Suppressor macrophage treated with lipopolysaccharide for 4 hours (primary cell): Measurements from ENCODE around the gene PRAMEF20.
"Not testable (repeated sequence)": the region's sequence is repeated elsewhere in the genome, so short reads cannot be mapped to it uniquely, and the experiment has no call there.

ENCODE experiments used
- DNase-seq: peaks from one replicate; pipeline ENCODE4 v3.0.0-alpha.2; 2020

Gene PRAMEF20

DNA sequence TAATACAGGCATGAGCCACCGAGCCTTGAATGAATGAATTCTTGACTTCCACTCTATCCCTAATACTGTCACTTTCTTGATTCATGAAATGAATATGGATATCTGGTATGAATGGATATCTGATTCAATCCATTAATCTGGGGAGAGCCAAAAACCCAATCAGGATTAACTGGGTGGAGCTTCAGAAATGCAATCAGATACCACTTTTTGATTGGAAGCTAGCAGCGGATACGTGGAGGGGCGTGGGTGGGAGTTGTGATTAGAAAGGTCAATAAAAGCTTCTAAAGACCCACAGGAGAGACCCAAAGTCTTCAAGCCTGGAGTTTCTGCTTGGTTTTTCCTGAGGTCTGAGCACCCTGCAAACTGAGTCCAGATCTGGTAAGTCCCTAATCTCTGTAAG lies at the start of gene PRAMEF20:
TSS of gene PRAMEF20 (plus strand) at position 301 of the 400 bp plus-strand sequence. CDS start 5,905 bp downstream, outside the sequence.
- not testable (repeated sequence) for DNase-seq

DNA sequence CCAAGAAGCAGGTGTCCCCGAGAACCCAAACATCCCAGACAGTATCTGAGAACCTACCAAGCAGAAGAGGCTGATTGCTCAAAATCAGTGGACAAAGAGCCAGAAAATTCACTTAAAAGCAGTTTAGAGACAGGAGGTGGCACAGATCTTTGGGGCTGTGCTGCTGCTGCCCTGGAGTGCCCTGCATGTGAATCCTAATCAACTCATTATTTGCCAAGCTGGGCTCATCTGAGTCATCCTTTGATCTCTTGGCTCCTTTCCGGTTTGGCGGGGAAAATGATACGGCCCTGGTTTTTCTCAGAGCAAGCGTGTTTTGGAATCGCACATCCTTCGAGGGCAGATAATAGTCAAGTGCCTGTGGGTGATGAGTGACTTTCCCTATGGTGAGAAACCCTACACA lies 47.9 kb upstream of the PRAMEF20 start:
- DNase-seq: not testable (repeated sequence)

DNA sequence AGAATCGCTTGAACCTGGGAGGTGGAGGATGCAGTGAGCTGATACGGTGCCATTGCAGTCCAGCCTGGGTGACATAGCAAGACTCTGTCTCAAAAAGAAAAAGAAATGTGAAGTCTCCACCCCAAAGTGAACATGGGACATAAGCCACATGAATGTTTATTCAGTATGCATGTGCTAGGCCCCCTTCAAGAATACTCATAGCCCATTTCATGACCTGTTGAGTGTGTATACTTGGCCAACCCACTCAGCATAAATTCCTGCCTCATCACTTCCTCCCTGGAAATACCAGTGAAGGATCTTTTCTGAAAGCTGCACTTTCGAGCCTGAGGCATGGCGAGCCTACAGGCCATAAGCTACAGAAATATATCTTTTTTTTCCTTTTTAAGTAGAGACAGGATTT lies 45.3 kb upstream of the PRAMEF20 start:
- not testable (repeated sequence) for DNase-seq

DNA sequence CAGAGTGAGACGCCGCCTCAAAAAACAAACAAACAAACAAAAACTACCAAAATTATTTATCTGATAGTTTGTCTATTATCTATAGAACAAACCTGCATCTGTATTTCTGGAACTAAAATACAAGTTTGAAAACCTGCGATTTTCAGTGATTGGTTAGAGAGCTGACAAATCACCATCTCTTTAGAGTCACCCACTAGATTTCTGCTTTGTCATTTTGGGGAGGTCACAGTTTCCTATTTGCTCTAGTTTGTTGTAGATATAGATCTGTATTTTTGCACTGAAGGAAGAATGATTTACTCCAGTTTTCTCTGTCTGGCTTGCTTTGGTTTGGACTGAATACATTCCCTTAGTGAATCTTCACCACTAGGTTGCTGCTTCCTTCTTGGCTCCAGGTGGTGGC lies 43.7 kb upstream of the PRAMEF20 start:
- DNase-seq: not testable (repeated sequence)

DNA sequence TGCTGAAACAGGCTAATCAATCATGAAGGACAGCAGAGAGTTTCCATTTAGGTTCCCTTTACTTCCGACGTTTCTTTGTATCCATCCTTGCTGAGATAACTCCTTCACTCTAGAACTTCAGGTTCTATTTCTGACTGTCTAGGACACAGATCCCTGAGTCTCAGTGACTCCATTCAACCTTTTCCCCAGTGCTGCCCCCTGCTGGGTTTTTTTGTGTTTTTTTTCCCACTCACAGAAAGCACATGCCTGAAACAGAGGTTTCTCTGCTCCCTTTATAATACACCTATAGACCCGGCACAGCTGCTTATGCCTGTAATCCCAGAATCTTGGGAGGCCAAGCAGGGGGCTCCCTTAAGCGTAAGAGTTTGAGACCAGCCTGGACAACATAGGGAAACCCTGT lies 41.7 kb upstream of the PRAMEF20 start:
- peak; percentile 31 for DNase-seq

DNA sequence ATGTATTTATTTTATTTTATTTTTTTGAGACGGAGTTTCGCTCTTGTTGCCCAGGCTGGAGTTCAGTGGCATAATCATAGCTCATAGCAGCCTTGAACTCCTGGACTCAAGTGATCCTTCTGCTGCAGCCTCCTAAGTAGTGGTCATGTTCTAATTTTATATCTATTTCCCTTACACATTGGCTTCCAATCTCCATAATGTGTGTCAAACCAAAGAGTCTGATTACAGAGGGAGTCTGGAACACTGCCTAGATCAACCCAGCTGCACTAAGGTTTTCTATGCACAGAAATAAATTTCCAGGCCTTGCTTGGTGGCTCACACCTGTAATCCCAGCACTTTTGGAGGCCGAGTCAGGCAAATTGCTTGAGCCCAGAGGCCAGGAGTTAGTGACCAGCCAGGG lies 31.3 kb upstream of the PRAMEF20 start:
- not testable (repeated sequence) for DNase-seq

DNA sequence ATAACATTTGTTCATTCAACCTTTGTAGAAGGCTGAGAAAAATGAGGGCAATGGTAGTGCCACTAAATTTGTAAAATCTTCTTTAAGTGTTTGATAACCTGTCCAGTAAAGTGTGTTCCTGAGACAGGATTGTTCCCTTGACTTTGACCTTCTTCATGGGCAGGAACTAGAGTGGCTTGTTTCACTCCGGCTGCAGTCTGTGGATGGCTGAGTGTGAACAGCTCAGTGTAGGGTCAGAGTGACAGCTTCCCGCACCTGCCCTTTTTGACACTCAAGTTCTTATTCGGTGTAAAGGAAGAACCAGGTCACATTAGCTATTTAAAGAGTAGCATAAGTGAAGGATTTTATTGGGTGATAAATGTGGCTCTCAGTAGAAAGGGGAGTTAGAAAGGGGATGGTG lies 29.9 kb upstream of the PRAMEF20 start:
- not testable (repeated sequence) for DNase-seq

DNA sequence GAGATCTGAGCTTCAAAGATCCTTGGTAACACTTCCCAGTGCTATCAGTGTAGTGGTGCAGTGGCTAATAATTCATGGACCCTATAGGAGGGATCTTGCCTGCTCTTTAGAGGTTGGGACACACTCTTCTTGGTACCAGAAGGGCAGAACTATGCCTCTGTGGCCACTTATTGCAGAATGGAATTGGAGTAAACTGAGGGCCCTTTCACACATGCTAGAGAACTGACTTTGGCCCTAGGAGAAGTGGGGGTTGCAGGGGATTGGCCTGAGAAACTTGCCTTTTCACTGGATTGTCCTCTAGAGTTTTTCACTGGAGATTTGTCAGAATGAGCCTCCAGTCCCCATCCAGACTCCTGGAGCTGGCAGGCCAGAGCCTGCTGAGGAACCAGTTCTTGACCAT lies 20.9 kb upstream of the PRAMEF20 start, which contains the start of gene PRAMEF17:
TSS of gene PRAMEF17 (plus strand) at position 301 of the 400 bp plus-strand sequence. CDS start at position 327, 26 bp downstream.
- DNase-seq: not testable (repeated sequence)

DNA sequence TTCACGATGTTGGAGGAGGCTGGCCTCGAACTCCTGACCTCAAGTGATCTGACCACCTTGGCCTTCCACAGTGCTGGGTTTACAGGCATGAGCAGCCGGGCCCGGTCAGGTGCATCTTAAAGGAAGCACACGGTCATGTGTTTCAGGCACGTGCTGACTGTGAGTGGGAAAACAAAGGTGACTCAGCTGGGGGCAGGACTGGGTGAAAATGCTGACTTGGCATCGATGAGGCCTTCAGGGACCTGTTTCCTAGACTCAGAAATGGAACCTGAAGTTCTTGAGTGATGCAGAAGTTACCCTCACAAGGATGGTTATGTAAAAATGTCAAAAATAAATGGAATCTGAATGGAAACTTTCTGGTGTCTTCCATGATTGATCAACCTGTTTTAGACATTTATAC lies 17.2 kb upstream of the PRAMEF20 start:
- not testable (repeated sequence) for DNase-seq

DNA sequence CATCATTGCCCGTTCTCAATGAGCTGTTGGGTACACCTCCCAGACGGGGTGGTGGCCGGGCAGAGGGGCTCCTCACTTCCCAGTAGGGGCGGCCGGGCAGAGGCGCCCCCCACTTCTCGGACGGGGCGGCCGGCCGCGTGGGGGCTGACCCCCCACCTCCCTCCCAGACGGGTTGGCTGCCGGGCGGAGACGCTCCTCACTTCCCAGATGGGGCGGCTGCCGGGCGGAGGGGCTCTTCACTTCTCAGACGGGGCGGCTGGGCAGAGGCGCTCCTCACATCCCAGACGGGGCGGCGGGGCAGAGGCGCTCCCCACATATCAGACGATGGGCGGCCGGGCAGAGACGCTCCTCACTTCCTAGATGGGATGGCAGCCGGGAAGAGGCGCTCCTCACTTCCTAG lies 15.5 kb upstream of the PRAMEF20 start:
- not testable (repeated sequence) for DNase-seq

DNA sequence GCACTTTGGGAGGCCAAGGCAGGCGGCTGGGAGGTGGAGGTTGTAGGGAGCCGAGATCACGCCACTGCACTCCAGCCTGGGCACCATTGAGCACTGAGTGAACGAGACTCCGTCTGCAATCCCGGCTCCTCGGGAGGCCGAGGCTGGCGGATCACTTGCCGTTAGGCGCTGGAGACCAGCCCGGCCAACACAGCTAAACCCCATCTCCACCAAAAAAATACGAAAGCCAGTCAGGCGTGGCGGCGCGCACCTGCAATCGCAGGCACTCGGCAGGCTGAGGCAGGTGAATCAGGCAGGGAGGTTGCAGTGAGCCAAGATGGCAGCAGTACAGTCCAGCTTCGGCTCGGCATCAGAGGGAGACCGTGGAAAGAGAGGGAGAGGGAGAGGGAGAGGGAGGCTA lies 14.9 kb upstream of the PRAMEF20 start:
- not testable (repeated sequence) for DNase-seq

DNA sequence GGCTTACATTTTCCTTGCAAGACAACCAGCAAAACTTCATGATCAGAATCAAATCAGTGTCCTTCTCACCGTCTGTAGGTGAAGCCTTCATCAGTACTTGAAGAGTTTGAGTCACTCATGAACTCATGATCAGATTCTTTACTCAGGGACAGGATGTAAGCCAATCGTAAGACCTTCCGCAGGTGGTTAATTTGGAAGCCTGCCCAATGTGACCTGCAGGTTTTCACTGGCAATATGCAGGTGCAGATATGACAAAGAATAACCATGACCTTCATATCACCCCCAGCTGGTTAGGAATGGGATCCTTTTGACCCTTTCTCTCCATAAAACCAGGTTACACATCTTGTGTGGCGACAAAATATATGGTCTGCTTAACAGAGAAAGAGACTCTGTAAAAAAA lies 2.4 kb upstream of the PRAMEF20 start:
- DNase-seq: no peak

DNA sequence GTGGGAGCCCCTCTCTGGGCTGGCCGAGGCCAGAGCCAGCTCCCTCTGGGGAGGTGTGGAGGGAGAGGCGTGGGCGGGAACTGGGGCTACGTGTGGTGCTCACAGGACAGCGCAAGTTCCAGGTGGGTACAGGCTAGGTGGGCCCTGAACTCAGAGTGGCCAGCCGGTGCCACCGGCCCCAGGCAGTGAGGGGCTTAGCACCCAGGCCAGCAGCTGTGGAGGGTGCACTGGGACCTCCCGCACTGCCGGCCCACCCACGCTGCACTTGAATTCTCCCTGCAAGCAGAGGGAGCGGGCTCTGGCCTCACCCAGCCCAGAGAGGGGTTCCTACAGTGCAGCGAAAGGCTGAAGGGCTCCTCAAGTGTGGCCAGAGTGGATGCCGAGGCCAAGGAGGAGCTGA lies 20.2 kb downstream of the PRAMEF20 start:
- DNase-seq: no peak

DNA sequence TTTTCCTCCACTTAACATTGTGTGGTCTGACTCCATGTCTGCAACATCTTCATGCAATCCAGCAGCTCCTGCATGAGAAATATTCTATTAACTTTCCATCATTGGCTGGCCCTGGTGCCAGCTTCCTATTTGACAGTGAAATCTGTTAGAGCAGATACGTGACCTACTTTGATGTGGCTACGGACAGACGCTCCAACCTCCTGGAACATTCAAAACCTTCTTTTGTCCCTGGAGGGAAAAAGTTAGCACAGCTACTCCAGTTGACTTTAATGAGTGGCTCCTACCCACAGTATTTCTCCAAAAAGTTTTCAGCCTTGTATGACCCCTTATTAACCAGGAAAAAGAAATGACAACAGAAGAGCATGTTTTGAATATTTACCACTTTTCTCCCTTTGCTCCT lies 22.0 kb downstream of the PRAMEF20 start:
- no peak for DNase-seq

DNA sequence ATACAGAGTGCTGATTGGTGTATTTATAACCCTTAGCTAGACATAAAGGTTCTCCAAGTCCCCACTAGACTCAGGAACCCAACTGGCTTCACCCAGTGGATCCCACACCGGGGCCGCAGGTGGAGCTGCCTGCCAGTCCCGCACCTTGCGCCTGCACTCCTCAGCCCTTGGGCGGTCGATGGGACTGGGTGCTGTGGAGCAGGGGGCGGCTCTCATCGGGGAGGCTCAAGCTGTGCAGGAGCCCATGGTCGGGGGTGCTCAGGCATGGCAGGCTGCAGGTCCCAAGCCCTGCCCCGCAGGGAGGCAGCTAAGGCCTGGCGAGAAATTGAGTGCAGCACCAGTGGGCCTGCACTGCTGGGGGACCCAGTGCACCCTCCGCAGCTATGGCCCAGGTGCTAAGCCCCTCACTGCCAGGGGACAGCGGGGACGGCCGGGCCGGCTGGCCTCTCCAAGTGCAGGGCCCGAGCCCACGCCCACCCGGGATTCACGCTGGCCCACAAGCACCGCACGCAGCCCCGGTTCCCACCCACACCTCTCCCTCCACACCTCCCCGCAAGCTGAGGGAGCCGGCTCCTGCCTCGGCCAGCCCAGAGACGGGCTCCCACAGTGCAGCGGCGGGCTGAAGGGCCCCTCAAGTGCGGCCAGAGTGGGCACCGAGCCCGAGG lies 23.6 kb downstream of the PRAMEF20 start:
- not testable (repeated sequence) for DNase-seq

DNA sequence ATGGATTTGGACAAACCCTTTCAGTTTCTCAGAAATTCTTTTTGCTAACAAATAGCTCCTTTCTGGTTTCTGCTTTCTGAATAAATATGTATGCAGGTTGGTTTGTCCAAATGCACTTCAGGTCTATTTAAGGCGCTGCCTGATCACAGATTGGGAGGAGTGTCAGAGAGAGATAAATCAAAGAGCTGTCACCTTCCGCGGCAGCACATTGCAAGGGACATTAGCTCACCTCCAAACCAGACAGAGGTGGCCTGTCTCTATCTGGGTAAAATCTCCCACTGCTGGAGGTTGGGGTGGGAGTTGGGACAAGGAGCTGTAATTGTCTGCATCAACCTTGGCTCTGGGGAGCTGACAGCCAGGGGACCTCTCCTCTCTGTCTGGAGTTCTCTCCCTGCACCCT lies 25.2 kb downstream of the PRAMEF20 start:
- no peak for DNase-seq

DNA sequence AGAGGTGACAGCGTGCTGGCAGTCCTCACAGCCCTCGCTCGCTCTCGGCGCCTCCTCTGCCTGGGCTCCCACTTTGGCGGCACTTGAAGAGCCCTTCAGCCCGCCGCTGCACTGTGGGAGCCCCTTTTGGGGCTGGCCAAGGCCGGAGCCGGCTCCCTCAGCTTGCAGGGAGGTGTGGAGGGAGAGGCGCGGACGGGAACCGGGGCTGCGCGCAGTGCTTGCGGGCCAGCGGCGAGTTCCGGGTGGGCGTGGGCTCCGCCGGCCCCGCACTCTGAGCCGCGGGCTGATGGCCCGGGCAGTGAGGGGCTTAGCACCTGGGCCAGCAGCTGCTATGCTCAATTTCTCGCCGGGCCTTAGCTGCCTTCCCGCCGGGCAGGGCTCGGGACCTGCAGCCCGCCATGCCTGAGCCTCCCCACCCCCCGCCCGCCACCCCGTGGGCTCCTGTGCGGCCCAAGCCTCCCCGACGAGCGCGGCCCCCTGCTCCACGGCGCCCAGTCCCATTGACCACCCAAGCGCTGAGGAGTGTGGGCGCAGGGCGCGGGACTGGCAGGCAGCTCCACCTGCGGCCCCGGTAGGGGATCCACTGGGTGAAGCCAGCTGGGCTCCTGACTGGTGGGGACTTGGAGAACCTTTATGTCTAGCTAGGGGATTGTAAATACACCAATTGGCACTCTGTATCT lies 29.0 kb downstream of the PRAMEF20 start:
- DNase-seq: not testable (repeated sequence)

DNA sequence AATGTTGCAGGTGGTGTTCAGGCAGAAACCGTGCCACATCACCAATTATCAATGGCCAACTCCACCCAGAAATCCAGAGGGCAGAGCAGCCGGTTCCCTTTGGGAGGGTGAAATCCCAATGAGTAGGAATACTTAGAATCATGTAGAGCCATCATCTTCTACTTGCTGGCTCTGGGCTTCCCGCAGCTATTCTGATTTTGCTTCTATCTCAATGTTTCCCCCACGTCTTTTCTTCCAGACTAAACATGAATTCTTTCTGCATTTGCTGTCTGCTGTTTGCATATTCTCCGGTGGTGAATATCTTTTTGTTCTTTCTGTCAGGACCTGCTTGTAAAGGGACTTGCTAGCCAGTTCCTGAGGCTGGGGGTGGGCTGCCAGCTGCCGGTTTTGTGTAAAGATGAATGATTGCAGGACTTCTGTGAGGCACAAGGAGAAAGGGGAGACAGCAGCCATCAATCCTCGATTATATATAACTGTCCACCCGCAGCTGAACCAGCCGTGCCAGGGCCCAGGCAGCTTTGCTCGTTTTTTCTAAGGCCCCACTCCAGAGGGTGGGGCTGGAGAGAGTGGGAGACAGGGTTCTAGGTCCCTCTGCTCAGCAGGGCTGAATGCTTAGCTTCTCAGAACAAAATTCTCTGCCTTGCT lies 33.2 kb downstream of the PRAMEF20 start:
- no peak for DNase-seq

DNA sequence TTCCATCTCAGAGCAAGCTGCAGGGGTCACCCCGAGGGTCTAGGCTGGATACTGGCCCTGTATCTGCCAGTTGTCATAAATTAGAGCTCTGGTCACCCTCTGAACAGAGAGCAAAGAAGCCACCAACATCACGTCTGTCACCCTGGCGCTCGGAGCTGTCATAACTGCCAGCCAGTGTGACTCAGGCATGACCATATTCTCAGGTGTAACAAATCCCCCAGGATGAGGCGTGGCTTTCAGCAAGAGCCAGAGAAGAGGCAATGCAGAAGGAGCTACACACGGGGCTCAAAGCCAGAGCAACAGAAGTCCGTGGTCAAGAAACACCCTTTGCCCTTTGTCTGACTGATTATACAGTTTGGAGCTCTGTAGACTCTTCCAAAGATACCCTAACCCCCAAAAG lies 40.0 kb downstream of the PRAMEF20 start:
- DNase-seq: no peak

DNA sequence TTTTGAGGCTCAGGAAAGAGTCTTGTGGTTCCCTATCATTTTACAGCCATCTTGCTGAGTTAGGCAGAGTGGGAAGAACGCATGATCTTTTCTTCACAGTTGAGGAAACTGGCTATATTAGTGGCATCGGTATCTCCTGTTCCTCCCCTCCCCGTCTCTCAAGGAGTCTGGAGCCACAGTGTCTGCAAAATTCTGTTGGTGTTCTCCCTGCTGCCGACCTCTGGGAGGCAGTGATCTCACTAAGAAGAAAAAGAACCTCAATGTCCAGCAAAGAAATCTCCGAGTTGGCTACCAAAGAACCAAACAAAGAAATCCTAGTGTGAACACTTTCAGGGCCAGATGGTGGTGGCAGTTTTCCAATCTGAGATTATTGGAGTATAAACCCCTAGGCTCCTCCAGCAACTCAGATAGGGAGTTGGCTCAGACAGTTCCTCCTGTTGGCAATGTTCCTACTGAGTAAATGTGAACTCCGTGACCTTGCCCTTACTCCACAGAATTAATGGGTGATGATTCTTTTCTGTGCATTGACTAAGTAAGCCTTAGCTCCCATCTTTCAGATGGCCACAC lies 41.2 kb downstream of the PRAMEF20 start:
- no peak for DNase-seq

DNA sequence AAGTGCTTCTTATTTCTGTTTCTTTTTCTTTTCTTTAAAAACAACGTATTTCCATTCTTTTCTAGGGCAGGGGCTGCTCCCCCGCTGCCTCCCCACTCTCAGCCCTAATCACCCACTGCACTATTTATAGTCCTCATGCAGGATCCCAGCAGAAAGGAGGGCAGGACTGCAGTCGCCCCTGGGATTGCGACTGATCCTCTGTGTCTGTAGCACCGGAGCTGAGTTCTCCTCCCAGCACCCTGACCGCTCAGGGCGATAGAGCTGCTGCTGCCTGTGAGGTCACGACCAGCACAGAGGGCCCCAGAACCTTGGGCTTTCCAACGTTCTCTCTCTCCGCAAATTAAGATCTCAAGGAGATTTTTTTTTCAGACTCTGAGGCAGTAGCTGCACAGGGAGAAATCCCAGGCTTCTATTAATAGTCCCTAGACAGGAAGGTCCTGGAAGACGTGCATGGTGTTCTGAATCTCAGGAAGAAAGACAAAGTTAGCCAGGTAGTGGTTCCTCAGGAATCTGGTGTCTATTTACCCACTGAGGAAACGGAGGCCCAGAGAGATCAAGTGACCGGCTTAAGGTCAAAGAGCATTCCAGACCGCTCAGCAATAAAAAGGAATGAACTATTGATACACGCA lies 46.8 kb downstream of the PRAMEF20 start:
- no peak for DNase-seq

DNA sequence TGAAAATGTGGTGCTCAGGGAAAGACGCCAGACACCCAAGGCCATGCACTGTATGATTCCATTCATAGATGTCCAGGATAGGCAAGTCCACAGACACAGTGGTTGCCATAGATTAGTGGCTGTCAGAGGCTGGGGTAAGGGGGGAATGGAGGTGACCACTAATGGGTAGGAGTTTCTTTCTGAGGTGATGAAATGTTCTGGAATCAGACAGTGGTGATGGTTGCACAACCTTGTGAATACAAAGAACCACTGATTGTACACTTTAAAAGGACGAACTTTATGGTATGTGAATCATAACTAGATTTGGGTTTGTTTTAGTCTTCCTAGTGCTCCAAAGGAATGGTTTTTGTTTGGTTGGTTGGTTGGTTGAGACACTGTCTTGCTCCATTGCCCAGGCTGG lies 51.7 kb downstream of the PRAMEF20 start:
- no peak for DNase-seq

DNA sequence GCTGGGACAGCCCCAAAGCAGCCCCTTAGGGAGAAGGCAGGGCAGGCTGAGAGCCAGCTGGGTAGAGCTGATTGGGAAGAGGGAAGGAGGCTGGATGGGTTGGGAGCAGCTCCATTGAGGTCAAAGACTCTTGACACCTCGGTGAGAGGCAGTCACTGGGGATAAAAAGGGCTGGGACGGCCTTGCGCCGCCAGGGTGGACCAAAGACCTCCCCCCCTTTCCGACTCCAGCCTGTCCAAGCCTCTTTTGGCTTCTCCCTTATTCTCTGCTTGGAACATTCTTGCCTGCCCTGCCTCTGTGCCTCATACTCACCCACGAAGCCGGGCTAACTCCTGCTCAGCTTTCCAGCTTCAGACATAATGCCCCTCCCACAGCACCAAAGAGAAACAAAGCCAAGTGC lies 52.4 kb downstream of the PRAMEF20 start:
- no peak for DNase-seq
